Measurements from ENCODE around the gene FXYD5. TPM values are rescaled to one million over a fixed set of nuclear protein-coding genes. Genes with fewer than 3 reads are reported as not detected.

The FXYD5 gene
- total RNA-seq, result 179 TPM

- peaks cover 51% of the 10 kb centered on the region for H3K4me1 ChIP-seq (ENCODE audit: insufficient read depth, low read length)
- H3K9me3 ChIP-seq (ENCODE audit: low read depth, low read length), result no peaks in the 10 kb centered on the region
- H3K4me3 ChIP-seq (ENCODE audit: low read length), result peak within 1 kb of the TSS; percentile 91
- no peaks in the 10 kb centered on the region for H3K27me3 ChIP-seq (ENCODE audit: insufficient read depth, low read length)
Measured at GRCh38 chr19:35154525-35155406, at the start of gene FXYD5. TSS of gene FXYD5 (plus strand) at chr19:35154735. CDS start at chr19:35155551, 816 bp downstream.

- no peak overlapping the region for H3K4me3 ChIP-seq (ENCODE audit: low read length)
- no peaks in the 10 kb centered on the region for H3K27me3 ChIP-seq (ENCODE audit: insufficient read depth, low read length)
- no peaks in the 10 kb centered on the region for H3K4me1 ChIP-seq (ENCODE audit: insufficient read depth, low read length)
- H3K9me3 ChIP-seq (ENCODE audit: low read depth, low read length), result no peaks in the 10 kb centered on the region
Measured at GRCh38 chr19:35105047-35105410, 49.5 kb upstream of the FXYD5 start.

GRCh38 chr19:35105411-35106290 is 48.9 kb upstream of the FXYD5 start:
- Histone ChIP-seq H3K27me3 (ENCODE audit: insufficient read depth, low read length) (no peaks in the 10 kb centered on the region), H3K9me3 (ENCODE audit: low read depth, low read length) (no peaks in the 10 kb centered on the region), H3K4me1 (ENCODE audit: insufficient read depth, low read length) (no peaks in the 10 kb centered on the region), H3K4me3 (ENCODE audit: low read length) (no peak overlapping the region)

- H3K4me3 ChIP-seq (ENCODE audit: low read length), result no peak overlapping the region
- no peaks in the 10 kb centered on the region for H3K27me3 ChIP-seq (ENCODE audit: insufficient read depth, low read length)
- H3K9me3 ChIP-seq (ENCODE audit: low read depth, low read length), result no peaks in the 10 kb centered on the region
- no peaks in the 10 kb centered on the region for H3K4me1 ChIP-seq (ENCODE audit: insufficient read depth, low read length)
Measured at GRCh38 chr19:35106291-35106583, 48.3 kb upstream of the FXYD5 start.

- Histone ChIP-seq H3K4me1 (ENCODE audit: insufficient read depth, low read length) (no peaks in the 10 kb centered on the region), H3K4me3 (ENCODE audit: low read length) (no peak overlapping the region), H3K27me3 (ENCODE audit: insufficient read depth, low read length) (no peaks in the 10 kb centered on the region), H3K9me3 (ENCODE audit: low read depth, low read length) (no peaks in the 10 kb centered on the region)
Measured at GRCh38 chr19:35106898-35107541, 47.5 kb upstream of the FXYD5 start.

GRCh38 chr19:35107545-35107944 is 47.0 kb upstream of the FXYD5 start:
- H3K4me1 ChIP-seq (ENCODE audit: insufficient read depth, low read length), result no peaks in the 10 kb centered on the region
- no peak overlapping the region for H3K4me3 ChIP-seq (ENCODE audit: low read length)
- no peaks in the 10 kb centered on the region for H3K27me3 ChIP-seq (ENCODE audit: insufficient read depth, low read length)
- no peaks in the 10 kb centered on the region for H3K9me3 ChIP-seq (ENCODE audit: low read depth, low read length)

- Histone ChIP-seq H3K27me3 (ENCODE audit: insufficient read depth, low read length) (no peaks in the 10 kb centered on the region), H3K4me1 (ENCODE audit: insufficient read depth, low read length) (no peaks in the 10 kb centered on the region), H3K9me3 (ENCODE audit: low read depth, low read length) (no peaks in the 10 kb centered on the region), H3K4me3 (ENCODE audit: low read length) (no peak overlapping the region)
Measured at GRCh38 chr19:35108730-35109129, 45.8 kb upstream of the FXYD5 start.

- Histone ChIP-seq H3K27me3 (ENCODE audit: insufficient read depth, low read length) (no peaks in the 10 kb centered on the region), H3K4me3 (ENCODE audit: low read length) (no peak overlapping the region), H3K9me3 (ENCODE audit: low read depth, low read length) (no peaks in the 10 kb centered on the region), H3K4me1 (ENCODE audit: insufficient read depth, low read length) (peaks cover 3% of the 10 kb centered on the region)
Measured at GRCh38 chr19:35109395-35110112, 45.0 kb upstream of the FXYD5 start.

- Histone ChIP-seq H3K27me3 (ENCODE audit: insufficient read depth, low read length) (no peaks in the 10 kb centered on the region), H3K9me3 (ENCODE audit: low read depth, low read length) (no peaks in the 10 kb centered on the region), H3K4me3 (ENCODE audit: low read length) (no peak overlapping the region), H3K4me1 (ENCODE audit: insufficient read depth, low read length) (peaks cover 8% of the 10 kb centered on the region)
Measured at GRCh38 chr19:35110974-35111373, 43.6 kb upstream of the FXYD5 start.

- Histone ChIP-seq H3K27me3 (ENCODE audit: insufficient read depth, low read length) (no peaks in the 10 kb centered on the region), H3K9me3 (ENCODE audit: low read depth, low read length) (no peaks in the 10 kb centered on the region), H3K4me3 (ENCODE audit: low read length) (no peak overlapping the region), H3K4me1 (ENCODE audit: insufficient read depth, low read length) (peaks cover 8% of the 10 kb centered on the region)
Measured at GRCh38 chr19:35112995-35113688, 41.4 kb upstream of the FXYD5 start.

GRCh38 chr19:35114353-35115176 is 40.0 kb upstream of the FXYD5 start:
- no peak overlapping the region for H3K4me3 ChIP-seq (ENCODE audit: low read length)
- peaks cover 8% of the 10 kb centered on the region for H3K4me1 ChIP-seq (ENCODE audit: insufficient read depth, low read length)
- no peaks in the 10 kb centered on the region for H3K9me3 ChIP-seq (ENCODE audit: low read depth, low read length)
- no peaks in the 10 kb centered on the region for H3K27me3 ChIP-seq (ENCODE audit: insufficient read depth, low read length)

- no peaks in the 10 kb centered on the region for H3K9me3 ChIP-seq (ENCODE audit: low read depth, low read length)
- H3K4me3 ChIP-seq (ENCODE audit: low read length), result no peak within 1 kb of the TSS
- no peaks in the 10 kb centered on the region for H3K27me3 ChIP-seq (ENCODE audit: insufficient read depth, low read length)
- H3K4me1 ChIP-seq (ENCODE audit: insufficient read depth, low read length), result peaks cover 15% of the 10 kb centered on the region
Measured at GRCh38 chr19:35115177-35115951, 39.2 kb upstream of the FXYD5 start, which contains the start of gene FXYD3. TSS of gene FXYD3 (plus strand) at chr19:35115823. CDS start at chr19:35119377, 3,554 bp downstream.
